Measurements from ENCODE around the gene PRR36.

DNA sequence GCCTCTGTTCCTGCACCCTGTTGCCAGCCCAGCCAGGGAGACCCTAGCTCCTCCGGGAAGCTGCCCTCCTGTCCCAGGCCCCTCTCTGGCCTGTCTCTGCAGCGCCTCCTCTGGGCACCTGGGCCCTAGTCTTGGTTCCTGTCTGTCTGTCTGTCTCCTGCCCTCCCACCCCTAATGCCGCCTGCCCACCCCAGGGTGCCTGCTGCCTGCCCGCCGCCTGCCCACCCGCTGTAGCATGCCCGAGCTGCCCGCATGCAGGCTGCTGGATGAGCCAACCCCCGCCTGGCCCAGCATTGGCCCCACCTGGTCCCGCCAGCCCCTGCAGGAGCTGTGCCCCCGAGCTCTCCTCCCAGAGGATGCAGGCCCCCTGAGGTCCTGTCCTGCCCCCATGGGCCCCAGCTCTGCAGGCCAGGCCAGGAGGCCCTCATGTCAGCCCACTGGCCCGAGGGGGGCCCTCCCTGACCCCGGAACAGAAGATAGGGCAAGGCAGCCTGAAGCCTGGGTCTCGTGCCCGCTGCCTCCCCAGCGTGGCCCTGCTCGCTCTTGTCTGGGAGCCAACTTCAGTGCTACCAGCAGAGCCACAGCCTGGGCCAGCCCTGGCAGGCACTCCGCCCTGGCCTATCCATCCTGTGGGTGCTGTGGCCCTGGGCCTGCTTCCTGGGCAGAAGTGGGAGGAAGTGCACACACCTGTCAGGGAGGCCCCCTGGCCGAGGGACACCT is 34.7 kb upstream of the PRR36 start:
- TF ChIP-seq CTCF (IDR thresholded peaks at IDR 0.05) (no peak), POLR2A (IDR thresholded peaks at IDR 0.05) (no peak)

All from uterus (tissue), 2 donors.